Raji (cell line): ENCODE data around the gene PPP1R26.

Experiments
- POLR2A ChIP-seq: IDR thresholded peaks from 2 replicates; pipeline ENCODE4 v1.6.1; 2011; ENCODE audit warnings: low read depth, low read length, control low read depth; ENCODE audit not compliant: insufficient read depth

Gene PPP1R26

DNA sequence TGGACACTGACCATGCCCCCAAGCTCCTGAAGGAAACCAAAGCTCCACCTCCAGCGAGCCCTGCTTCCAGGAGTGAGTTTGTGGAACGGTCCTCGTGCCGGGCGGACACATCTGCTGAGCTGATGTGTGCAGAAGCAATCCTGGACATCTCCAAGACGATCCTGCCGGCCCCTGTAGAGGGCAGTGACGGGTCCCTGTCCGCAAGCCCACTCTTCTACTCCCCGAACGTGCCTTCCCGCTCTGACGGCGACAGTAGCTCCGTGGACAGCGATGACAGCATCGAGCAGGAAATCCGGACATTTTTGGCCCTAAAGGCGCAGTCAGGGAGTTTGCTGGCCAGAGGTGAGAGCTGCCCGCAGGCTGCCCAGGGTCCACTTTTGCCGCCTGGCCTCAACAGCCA, 6.2 kb downstream of the PPP1R26 start:
- no peak for TF ChIP-seq POLR2A

DNA sequence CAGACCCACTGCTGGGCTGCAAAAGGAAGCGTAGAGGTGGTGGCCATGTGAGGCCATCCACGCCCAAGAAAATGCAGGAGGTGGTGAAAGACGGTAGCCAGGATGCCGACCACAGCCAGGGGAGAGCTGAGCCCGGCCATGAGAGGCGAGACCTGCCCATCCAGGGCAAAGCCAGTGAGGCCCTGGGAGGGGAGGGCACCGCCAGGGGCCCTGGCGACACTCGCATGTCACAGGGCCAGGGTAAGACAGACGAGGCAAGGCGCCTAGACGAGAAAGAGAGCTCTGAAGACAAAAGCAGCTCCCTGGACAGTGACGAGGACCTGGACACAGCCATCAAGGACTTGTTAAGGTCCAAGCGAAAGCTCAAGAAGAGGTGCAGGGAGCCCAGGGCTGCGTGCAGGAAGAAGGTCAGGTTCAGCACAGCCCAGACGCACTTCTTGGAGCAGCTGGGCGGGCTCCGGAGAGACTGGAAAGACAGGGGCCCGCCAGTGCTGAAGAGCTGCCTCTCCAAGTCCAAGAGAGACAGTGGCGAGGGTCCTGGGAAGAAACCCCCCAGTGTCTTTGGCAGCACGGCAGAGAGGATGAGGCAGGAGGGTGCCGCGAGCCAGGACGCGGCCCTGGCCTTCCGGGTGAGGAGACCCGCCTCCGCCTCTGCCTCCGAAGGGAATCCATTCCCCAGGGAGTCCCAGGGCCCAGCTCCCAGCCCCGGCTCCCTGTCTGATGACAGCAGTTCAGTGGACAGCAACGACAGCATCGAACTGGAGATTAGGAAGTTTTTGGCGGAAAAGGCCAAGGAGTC, 6.9 kb downstream of the PPP1R26 start:
- no peak for TF ChIP-seq POLR2A

DNA sequence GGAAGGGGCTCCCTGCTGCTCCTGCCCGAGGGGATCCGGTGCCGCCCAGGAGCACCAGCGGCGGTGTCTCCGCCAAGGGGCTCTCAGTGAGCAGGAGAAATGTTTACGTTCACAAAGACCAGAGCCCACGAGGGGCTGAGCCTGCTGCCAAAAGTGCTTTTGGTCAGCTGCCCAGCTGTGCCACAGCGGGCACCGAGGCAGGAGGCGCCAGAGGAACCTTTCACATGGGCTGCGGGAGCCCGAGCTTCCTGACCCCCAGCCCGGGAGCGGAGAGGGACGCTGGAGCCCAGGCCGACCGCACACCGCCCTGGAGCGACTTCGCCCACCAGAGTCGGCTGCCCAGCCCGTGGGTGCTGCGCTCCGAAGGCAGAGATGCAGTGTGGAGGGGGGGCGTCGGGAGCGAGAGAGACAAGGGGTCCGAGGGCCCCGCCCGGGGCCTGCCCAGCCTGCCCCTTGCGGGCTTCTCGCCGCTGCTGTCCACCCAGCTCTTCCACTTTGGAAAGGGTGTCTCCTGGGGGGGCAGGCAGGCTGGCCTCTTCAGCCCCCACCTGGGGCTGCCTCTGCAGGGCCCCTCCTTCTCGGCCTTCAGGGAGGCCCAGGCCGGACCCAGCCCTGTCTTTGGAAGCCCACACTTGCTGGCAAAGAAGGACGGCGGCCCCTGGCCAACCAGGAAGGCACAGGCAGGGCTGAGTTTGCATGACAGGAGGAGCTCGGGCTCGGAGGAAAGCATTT, 7.9 kb downstream of the PPP1R26 start:
- no peak for TF ChIP-seq POLR2A

DNA sequence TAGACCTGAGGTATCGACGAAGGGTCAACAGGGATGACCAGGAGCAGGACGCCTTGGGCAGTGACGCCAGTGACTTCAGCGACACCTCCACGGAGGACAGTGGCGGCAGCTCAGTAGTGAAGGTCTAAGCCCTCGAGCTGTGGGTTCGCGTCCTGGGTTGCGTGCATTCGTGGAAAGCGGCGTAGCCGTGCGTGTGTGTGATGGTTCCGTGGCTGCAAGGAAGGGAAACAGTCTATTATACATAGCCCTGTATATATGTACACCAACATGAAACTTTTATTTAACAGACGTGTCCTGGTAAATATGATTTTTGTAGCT, 8.4 kb downstream of the PPP1R26 start:
- TF ChIP-seq POLR2A, result no peak

DNA sequence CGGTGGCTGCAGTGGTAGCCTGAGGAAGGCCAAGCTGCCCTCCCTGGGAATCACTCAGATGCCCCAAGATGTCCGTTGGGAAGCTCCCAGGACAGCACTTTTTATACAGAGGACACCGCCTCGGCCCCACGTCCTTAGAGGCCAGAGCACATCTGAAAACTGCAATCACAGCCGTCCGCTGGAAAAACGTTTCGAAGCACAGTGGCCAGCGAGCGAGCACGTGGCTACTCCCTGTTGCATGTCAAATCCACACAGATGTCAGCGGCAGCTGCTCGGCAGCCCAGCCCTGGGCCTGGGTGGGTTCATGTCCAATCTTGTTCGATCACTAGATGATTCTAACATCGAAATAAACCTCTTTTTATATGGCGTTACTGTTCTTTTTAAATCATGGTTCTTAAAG, 8.9 kb downstream of the PPP1R26 start:
- no peak for TF ChIP-seq POLR2A

DNA sequence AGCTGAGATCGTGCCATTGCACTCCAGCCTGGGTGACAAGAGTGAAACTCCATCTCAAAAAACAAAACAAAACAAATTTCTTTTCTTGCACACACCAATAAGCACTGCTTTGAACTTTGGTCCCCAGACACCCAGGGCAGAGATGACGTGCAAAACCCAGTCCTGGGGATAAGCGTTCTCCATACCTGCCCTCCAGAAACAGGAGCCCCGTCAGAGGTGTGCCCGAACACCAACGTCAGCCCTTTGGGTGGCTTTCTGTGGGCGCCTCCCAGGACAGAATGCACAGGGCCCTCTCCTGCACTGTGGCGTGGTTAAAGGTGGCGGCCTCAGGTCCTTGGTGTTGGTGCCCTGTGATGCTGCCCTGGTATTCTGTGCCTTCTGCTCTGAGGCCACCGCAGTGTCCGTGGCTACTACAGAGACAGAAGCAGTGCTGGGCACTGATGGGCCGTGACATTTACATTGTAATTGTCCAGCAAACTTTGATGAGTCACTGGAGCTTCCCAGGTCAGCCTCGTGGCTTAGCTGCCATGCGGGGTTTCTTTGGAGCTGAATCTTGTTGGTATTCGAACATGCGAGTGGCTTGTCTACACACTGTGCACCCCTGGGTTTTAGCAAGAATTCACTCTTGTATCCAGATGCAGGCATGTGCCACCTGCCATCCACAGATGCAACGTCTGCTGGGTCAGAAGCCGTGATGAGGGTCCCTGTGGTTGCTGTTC, 9.8 kb downstream of the PPP1R26 start:
- no peak for TF ChIP-seq POLR2A

DNA sequence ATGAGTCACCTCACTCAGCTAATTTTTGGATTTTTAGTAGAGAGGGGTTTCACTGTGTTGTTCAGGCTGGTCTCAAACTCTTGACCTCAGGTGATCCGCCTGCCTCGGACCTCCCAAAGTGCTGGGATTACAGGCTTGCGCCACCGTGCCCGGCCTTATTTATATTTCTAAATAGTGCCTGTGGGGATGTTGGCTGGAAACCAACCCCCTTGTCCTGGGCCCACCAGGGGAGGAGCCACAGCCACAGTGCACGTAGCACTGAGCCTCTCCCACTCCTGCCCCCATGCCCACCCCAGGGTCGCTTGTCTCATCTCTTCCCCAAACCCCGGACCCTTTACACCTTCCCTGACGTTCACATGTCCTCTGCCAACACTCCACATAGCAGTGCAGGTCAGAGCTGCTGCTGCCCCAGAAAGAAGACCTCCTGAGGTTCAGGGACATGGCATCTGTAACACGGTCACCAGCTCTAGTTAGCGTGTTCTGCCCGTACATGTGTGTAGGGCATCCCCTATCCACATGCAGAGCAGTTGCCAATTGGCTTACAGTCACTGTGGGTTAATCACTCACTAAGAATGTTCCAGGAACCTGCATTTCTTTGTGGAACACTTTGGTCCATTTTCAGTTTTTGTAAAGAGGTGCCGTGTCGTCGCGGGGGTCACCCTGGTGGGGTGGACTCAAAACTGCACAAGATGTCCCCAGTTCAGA, 10.7 kb downstream of the PPP1R26 start:
- TF ChIP-seq POLR2A, result no peak

DNA sequence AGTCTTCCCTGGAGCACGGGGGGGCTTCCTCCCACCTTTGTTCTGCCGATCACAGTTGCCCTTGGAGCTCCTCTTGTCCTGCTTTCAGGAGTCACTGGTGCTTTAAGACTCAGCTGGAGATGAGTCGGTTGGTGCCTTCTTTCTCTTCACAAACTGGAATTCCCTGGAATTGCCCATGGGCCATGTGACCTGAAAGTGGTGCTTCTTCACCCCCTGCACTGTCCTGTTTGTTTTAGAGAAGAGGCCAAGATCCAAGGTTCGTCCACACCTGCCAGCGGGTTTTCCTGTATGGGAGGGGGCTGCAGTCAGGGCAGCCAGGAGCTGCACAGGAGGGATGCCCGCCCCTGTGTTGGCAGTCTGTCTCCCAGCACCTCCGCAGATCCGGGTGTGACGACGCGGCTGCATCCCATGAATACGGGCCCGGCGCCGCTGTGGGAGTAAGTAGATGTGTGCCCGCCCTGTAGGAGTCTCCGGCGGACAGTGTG, 11.4 kb downstream of the PPP1R26 start:
- TF ChIP-seq POLR2A, result no peak

DNA sequence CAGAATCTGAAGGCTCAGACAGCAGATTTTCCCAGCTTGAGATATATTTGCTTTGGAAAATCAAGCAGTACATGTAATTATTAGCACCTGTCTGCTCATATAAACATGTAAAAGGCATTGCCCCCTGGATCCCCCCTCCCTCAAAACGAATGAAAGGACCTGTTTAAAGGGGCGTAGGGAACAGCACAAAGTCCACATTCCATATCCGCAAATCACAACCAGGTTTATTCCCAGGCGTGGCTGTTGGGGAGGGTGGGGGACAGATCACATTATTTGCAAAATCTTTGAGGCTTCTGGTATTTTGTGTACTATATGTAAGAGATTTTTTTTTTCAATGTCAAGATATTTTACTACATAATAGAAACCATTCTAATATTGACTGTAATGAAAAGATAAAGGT, 12.2 kb downstream of the PPP1R26 start:
- no peak for TF ChIP-seq POLR2A

DNA sequence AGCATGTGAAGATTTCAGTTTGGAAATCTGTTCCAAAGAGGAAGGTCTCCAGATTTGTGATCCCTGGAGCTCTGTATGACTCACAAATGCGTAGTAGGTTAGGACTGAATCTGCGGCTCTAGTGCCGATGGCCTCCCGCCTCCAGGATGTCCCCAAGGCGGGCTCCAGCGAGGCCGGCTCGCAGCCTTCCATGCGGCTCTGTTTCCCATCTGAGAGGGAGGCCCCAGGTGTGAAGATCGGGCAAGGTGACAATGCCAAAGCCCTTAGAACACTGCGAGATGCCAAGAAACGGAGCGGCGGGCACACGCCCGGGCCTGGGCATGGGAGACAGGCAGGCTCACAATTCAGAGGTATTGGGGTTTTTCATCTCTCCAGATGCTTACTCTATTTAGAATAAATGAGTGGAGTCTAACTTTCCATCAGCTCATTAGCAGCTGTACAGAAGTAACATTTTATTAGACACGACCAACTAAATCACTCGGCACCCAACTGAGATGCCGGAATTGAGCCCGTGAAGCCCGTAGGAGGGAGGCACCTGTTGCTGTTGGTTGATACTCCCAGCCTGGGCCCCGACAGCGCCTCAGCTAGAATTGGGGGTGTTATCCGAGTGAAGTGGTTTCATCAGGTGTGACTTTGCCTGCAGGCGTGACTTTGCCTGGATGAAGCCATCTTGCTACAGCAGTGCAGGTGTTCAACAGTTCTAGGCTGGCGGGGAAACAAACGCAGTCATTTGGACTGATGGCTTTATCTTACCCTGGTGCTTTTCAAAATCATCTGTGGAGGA, 13.5 kb downstream of the PPP1R26 start:
- no peak for TF ChIP-seq POLR2A

DNA sequence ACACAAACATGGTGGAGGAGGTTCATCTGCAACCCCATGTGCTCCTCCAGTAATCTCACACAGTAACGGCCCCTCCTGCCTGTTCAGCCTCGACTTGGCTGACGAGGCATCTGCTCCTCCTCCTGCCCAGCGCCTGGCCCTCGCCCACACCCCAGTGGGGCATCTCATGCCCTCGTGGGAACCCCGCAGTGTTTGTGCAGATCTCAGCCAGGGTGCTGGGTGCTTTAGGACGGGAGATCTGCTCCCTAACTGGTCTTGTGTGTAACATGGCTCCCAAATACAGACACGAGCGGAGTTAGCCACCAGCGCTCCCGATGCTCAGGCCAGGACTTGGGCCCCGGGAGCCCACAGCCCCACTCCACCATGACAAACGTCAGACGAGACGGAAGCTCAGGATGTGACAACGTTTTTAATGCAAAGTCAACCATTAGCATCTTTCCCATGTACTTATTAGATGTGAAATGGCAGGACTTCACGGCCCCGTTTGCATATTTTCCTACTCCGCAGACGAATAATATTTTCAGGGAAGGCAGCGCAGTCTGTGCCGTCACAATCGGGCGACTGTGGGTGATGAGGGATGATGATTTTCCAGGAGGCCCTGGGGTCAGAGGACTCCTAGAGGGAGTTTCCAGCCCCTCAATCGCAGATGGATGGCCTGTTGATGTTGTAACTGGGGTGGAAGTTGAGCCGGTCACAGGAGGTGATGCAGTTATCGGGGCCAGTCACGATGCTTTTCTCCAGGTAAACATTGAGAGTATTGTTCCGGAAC, 15.4 kb downstream of the PPP1R26 start:
- no peak for TF ChIP-seq POLR2A

DNA sequence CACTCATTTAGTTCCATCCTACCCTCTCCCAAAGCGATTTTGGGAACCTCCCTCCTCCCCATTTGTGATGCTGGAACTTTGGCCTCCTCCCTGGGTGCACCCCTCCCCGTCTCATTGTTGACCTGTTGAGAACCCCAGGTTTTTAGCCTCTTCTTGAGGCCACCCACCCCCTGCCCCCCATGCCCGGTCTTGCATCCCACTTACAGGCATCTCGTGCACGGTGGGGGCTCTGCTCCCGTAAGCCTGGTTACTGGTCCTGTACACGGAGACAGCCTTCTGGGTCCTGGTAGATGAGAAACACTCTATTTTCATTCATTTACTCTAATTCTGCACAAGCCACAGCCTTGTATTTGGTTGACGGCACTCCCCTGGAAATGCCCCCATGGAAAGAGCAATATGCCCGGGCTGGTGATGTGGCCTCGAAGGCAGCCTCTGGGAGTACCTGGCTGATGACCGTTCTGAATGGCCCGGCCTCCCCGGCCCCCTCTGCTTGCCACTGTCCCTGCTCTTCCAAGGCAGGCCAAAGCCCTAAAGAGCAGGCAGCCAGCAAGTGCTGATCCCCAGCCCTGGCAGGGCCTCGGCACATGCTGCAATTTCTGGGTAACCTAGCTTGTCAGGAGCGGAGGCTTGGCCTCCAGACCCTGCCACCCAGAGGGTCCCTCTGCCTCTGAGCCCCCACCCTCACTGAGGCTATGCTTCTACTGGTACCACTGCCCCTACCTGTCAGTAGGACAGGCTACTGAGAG, 19.0 kb downstream of the PPP1R26 start:
- TF ChIP-seq POLR2A, result no peak
